K562 (cell line): ENCODE data around the gene KCND3. TPM values are rescaled to one million over a fixed set of nuclear protein-coding genes. Genes with fewer than 3 reads are reported as not detected.

Experiments used
- ATAC-seq: fragments of 200-7000 bp; cut with Tn5 transposase; 3 replicates; pipeline ENCODE4 v1.9.1; 2020; ENCODE audit warnings: moderate library complexity
- BruUV-seq: library from RNA; stranded (reverse); fragments of 400-500 nt; replicated peaks from 2 replicates; lab custom pipeline; 2021; lab: Mats Ljungman, UMichigan
- CTCF ChIA-PET: fragments of 300-600 bp; formaldehyde crosslinking; extraction: SDS; loops from one replicate; lab custom pipeline; 2021; ENCODE audit warnings: low intra/inter-chr PET ratio; lab: Yijun Ruan, JAX
- POLR2A ChIA-PET: fragments of 300-600, 350-650 bp; sonication (Branson Sonifier 250); formaldehyde crosslinking; extraction: SDS; loops from one replicate; lab custom pipeline; 2021; ENCODE audit warnings: antibody characterized with exemption, inconsistent platforms; lab: Yijun Ruan, JAX
- DNase-seq, 4 experiments: peaks; one replicate each; pipeline versions ENCODE4 v3.0.0 to v3.0.0-alpha.2; 2011 to 2018; ENCODE audit warnings: low spot score in 3 of 4, mixed read lengths in 3 of 4; ENCODE audit errors: extremely low read depth in 1 of 4
- FAIRE-seq: peaks from 2 replicates; lab custom pipeline; 2011; peaks lifted over from hg19 to GRCh38; lab: Jason Lieb, UNC
- H2AFZ ChIP-seq: 2 replicates; pipeline ENCODE4 v1.6.0; 2011; ENCODE audit warnings: low read depth, low read length, control low read depth, inconsistent platforms
- H3K27ac ChIP-seq: fragments of 200-600 bp; 3 replicates; pipeline ENCODE4 v1.8.0; 2011; ENCODE audit warnings: low read depth, mild to moderate bottlenecking, control low read depth, inconsistent platforms, low read length, moderate library complexity, mixed read lengths; ENCODE audit errors: extremely low read depth
- H3K27me3 ChIP-seq, 2 experiments: fragments of 300-600 bp in 1 of 2; 2 replicates in 1 of 2; 3 replicates in 1 of 2; pipeline versions ENCODE4 v1.6.0 to v1.8.0; 2011; ENCODE audit warnings: inconsistent platforms in 2 of 2, low read length in 2 of 2, mild to moderate bottlenecking in 1 of 2, mixed read lengths in 1 of 2, moderate library complexity in 1 of 2; ENCODE audit not compliant: control insufficient read depth in 2 of 2, insufficient read depth in 2 of 2
- H3K36me3 ChIP-seq: fragments of 300-600 bp; 3 replicates; pipeline ENCODE4 v1.8.0; 2011; ENCODE audit warnings: mild to moderate bottlenecking, low read length, inconsistent platforms; ENCODE audit not compliant: control insufficient read depth, insufficient read depth
- H3K4me1 ChIP-seq, 2 experiments: fragments of 200-600 bp in 1 of 2; replicated peaks in 1 of 2; 2 replicates in 1 of 2; 3 replicates in 1 of 2; pipeline versions ENCODE4 v1.5.1 to v1.8.0; 2011; ENCODE audit warnings: inconsistent platforms in 2 of 2, low read length in 2 of 2, mild to moderate bottlenecking in 1 of 2, mixed read lengths in 1 of 2, moderate library complexity in 1 of 2; ENCODE audit not compliant: control insufficient read depth in 2 of 2, insufficient read depth in 2 of 2
- H3K4me2 ChIP-seq: 2 replicates; pipeline ENCODE4 v1.6.1; 2011; ENCODE audit warnings: low read length, control low read depth, inconsistent platforms, mixed read lengths; ENCODE audit not compliant: insufficient read depth
- H3K4me3 ChIP-seq: fragments of 200-600 bp; sonication (generic), shearing (Covaris generic); 2 replicates; pipeline ENCODE4 v1.5.1; 2016; ENCODE audit warnings: control low read depth, inconsistent platforms
- H3K79me2 ChIP-seq: fragments of 200-600 bp; 3 replicates; pipeline ENCODE4 v1.8.0; 2011; ENCODE audit warnings: low read length, inconsistent platforms; ENCODE audit not compliant: control insufficient read depth, insufficient read depth
- H3K9ac ChIP-seq, 2 experiments: 2 replicates each; pipeline versions ENCODE4 v1.6.0 to v1.6.1; 2011; ENCODE audit warnings: low read depth in 2 of 2, low read length in 2 of 2, control low read depth in 1 of 2, inconsistent platforms in 1 of 2, mild to moderate bottlenecking in 1 of 2, mixed read lengths in 1 of 2; ENCODE audit not compliant: insufficient read depth in 1 of 2
- H3K9me1 ChIP-seq: one replicate; pipeline ENCODE4 v1.6.0; 2011; ENCODE audit warnings: inconsistent platforms, mild to moderate bottlenecking, low read length, moderate library complexity; ENCODE audit not compliant: control insufficient read depth, insufficient read depth
- H3K9me3 ChIP-seq: replicated peaks from 2 replicates; pipeline ENCODE4 v1.5.1; 2011; ENCODE audit warnings: low read depth, low read length, inconsistent platforms; ENCODE audit not compliant: control insufficient read depth, insufficient read depth
- H4K20me1 ChIP-seq: replicated peaks from 2 replicates; pipeline ENCODE4 v1.6.1; 2011; ENCODE audit warnings: low read length, inconsistent platforms, mixed read lengths; ENCODE audit not compliant: control insufficient read depth, insufficient read depth
- KDM4B ChIP-seq, 2 experiments: fragments of 450-650 bp in 1 of 2; sonication (generic) in 1 of 2; IDR thresholded peaks; 2 replicates each; pipeline ENCODE4 v1.6.1; 2016 to 2017; ENCODE audit warnings: borderline replicate concordance in 2 of 2, antibody characterized with exemption in 1 of 2, low read depth in 1 of 2, mild to moderate bottlenecking in 1 of 2
- ZBTB7A ChIP-seq: IDR thresholded peaks from 2 replicates; pipeline ENCODE4 v1.6.1; 2011; ENCODE audit warnings: low read depth, mild to moderate bottlenecking, low read length, moderate library complexity, borderline replicate concordance; ENCODE audit not compliant: control insufficient read depth
- WGBS: fragments of 100-300 bp; shearing (Covaris generic); methylation state at CpG from one replicate; pipeline ENCODE4 v1.1.6; 2016; ENCODE audit warnings: low coverage, mixed read lengths; ENCODE audit not compliant: insufficient coverage; ENCODE audit errors: missing lambda C conversion rate; 5-methylcytosine and 5-hydroxymethylcytosine counted together
- in situ Hi-C: fragments of 300-500 bp; cut with MboI; formaldehyde crosslinking; loops from 4 replicates; pipeline ENCODE4 v1.15.0; 2018; ENCODE audit warnings: inconsistent platforms, mixed read lengths
- intact Hi-C: fragments of 100-400 bp; cut with micrococcal nuclease; formaldehyde crosslinking; loops from 2 replicates; pipeline ENCODE4 v1.14.2; 2022
- polyA plus RNA-seq, 8 experiments: library from polyadenylated mRNA; depleted of rRNA in 4 of 8; stranded (reverse) in 5 of 8; unstranded in 3 of 8; fragments of >200 nt; fragmentation: Nextera tagmentation in 2 of 8; fragmentation: Illumina TruSeq in 1 of 8; extraction: Ambion mirVana in 2 of 8; extraction: Trizol in 1 of 8; gene quantifications; 2 replicates each; pipeline versions ENCODE4 v1.2.1 to v1.2.3, GENCODE V29; 2011 to 2014; ENCODE audit warnings: inconsistent platforms in 1 of 8, missing spikeins in 1 of 8
- total RNA-seq, 7 experiments: library from RNA; depleted of rRNA in 6 of 7; stranded (reverse); fragments of >200 nt in 6 of 7; fragmentation: Illumina TruSeq in 2 of 7; extraction: Trizol in 2 of 7; gene quantifications; 2 replicates each; pipeline versions ENCODE4 v1.2.1 to v1.2.3, GENCODE V29; 2011 to 2021; ENCODE audit warnings: low replicate concordance in 1 of 7
- TF ChIP-seq, protein P1 (sequence below): fragments of 250-450 bp; sonication (Bioruptor Pico); IDR thresholded peaks from 2 replicates; pipeline ENCODE4 v1.5.0; 2021

KCND3 gene
- total and polyA plus RNA-seq, 9 of the 15 experiments (the other 6 are each of a cell fraction or from before 2014, with no cell fraction given), result not detected

DNA sequence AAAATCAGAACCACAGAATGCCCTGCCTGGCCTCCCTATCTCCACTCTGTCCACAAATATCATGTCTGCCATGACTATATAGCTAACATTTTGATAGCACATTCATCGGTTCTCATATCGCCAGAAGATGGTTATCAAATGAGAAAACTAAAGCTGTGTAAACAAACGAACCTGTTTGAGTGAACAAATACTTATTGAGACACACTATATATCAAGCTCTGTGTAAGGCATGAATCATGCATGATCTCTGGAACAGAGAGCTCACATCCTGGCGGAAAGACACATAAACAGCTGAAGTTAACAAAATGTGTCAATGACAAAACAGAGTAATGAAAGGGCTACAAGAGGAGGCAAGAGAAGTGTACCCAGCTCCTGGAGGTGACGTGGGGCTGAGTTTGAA is 13.1 kb downstream of the KCND3 start:
- Histone ChIP-seq H3K36me3 (no peaks in the 10 kb centered on the region), H3K9ac (no peak overlapping the region), H3K9me3 (no peaks in the 10 kb centered on the region)
- in situ Hi-C loops, result no loop called here
- TF ChIP-seq KDM4B (IDR thresholded peaks at IDR 0.05; ENCODE audit: borderline replicate concordance in 2 of 2, low read depth in 1 of 2) (no peak), ZBTB7A (no peak)
- TF ChIP-seq, protein P1, sequence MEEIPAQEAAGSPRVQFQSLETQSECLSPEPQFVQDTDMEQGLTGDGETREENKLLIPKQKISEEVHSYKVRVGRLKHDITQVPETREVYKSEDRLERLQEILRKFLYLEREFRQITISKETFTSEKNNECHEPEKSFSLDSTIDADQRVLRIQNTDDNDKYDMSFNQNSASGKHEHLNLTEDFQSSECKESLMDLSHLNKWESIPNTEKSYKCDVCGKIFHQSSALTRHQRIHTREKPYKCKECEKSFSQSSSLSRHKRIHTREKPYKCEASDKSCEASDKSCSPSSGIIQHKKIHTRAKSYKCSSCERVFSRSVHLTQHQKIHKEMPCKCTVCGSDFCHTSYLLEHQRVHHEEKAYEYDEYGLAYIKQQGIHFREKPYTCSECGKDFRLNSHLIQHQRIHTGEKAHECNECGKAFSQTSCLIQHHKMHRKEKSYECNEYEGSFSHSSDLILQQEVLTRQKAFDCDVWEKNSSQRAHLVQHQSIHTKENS, result no peak
- TF ChIP-seq, all 486 proteins: peak for 0
- Histone ChIP-seq H3K27me3 (peaks cover 11 to 12% of the 10 kb centered on the region in 2 experiments; a peak in 4 of 5 replicates), H3K27ac (no peak overlapping the region), H3K4me3 (no peak overlapping the region), H3K4me2 (no peak overlapping the region), H2AFZ (no peak overlapping the region), H3K9me1 (no peaks in the 10 kb centered on the region), H4K20me1 (no peaks in the 10 kb centered on the region; the same call in 1 of the 2 replicates), H3K4me1 (no peaks in the 10 kb centered on the region), H3K79me2 (no peaks in the 10 kb centered on the region)
- no peak for DNase-seq
- intact Hi-C loops, result no loop called here
- BruUV-seq, result no TSS peak
- ChIA-PET CTCF (no interaction called here), POLR2A (no interaction called here)
- FAIRE-seq, result no peak
- WGBS, result 2% methylated on average over 5 of the region's 5 CpGs
- ATAC-seq, result no peak
